ENCODE results near the gene PCDHA1. TPM values are rescaled to one million over a fixed set of nuclear protein-coding genes. Genes with fewer than 3 reads are reported as not detected.

The PCDHA1 gene
- total RNA-seq, 2 experiments from 2014 or later: not detected

DNA sequence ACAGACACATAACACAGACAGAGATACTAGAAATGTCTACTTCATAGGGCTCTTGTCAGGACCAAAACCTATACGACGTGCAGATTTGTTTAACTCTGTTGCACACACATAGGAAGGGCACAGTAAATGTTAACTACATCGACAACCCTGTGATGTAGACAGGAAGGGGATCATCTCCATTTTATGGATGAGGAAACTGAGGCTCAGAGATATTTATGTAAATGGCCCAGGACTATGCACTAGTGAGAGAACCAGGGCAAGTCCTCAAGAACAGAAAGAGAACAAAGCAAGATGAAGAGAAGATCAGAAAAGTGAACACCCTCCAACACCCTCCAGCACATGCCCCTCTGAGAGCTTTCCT, 216.6 kb downstream of the PCDHA1 start:
- Mint-ChIP-seq H3K4me3 (no peak overlapping the region), H3K27me3 (peaks cover 53% of the 10 kb centered on the region), H3K36me3 (no peaks in the 10 kb centered on the region), H3K9me3 (peaks cover 1% of the 10 kb centered on the region), H3K4me1 (peaks cover 6% of the 10 kb centered on the region), H3K27ac (no peak overlapping the region)
- no peak for DNase-seq

DNA sequence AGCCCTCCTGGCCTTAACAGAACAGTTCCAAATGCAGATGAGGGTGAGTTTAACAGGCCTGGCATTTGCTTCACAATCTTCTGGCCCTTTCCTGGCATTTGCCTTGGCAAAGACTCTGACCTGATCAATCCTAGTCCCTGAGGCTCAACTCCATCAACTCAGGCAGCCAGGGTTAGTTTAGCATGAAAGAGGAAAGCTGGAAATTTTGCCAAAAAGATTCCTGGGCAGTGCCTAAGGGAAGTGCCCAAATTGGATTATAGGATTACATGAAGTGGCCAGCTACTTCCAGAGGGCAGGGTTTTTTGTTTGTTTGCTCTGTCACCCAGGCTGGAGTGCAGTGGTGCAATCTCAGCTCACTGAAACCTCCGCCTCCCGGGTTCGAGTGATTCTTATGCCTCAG, 217.1 kb downstream of the PCDHA1 start:
- H3K9me3 Mint-ChIP-seq: peaks cover 1% of the 10 kb centered on the region
- peaks cover 53% of the 10 kb centered on the region for H3K27me3 Mint-ChIP-seq
- no peak overlapping the region for H3K4me3 Mint-ChIP-seq
- H3K27ac Mint-ChIP-seq: no peak overlapping the region
- DNase-seq: no peak
- peaks cover 6% of the 10 kb centered on the region for H3K4me1 Mint-ChIP-seq
- no peaks in the 10 kb centered on the region for H3K36me3 Mint-ChIP-seq

DNA sequence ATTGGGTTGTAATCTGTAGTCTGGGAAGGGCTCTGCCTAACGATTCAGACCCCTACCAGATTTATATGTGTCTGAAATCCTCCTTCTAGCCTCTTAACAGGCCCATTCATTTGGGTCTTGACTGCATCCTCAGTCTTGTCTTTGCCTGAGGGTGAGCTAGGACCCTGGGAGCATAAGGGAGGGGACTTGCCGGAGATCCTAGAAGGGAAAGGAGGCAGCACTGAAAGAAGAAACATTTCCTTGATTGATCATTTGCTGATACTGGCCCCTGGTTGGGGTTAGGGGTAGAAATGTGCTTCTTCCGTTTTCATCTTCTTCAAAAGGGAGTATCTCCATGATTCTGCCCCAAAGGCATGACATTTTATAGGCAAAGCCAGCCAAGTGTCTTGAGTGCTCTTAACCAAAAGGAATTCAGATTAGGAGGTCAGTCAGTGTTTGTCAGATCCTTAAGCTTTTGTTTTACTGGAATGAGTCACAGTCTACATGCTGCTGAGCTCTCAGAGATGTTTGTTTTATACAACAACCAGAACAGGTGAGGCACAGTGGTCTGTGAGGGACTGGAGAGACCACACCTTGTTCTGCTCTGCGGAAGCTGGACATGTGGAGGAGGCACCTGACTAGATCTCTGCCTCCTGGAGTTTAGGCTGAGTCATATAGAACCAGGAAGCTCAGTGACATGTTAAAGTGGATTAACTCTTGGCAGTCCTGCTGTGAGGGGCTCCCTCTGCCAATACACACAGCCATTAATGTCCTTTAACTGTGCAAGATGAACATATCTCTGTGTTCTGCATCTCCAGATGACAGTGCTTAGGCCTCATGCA, 218.1 kb downstream of the PCDHA1 start:
- Mint-ChIP-seq H3K27ac (no peak overlapping the region), H3K4me3 (no peak overlapping the region), H3K9me3 (peaks cover 1% of the 10 kb centered on the region), H3K36me3 (no peaks in the 10 kb centered on the region), H3K27me3 (peaks cover 48% of the 10 kb centered on the region), H3K4me1 (peaks cover 6% of the 10 kb centered on the region)
- no peak for DNase-seq

DNA sequence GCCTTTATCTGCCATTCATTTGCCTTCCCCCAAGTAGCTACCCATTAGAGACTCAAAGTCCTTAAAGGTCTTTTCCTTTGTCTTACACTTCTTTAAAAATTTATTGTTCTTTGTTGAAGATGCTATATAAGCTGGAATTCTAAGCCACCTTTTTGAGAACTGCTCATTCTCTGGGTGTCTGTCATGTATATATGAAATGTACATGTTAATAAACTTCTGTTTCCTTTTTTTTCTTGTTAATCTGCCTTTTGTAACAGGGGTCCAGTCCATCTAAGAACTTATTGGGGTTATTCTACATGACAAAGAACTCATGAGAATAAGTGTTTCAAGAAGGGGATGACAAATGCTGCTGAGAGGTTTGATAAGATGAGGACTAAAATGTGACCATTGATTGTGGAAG, 221.9 kb downstream of the PCDHA1 start:
- peaks cover 18% of the 10 kb centered on the region for H3K27me3 Mint-ChIP-seq
- DNase-seq: no peak
- peaks cover 2% of the 10 kb centered on the region for H3K9me3 Mint-ChIP-seq
- no peaks in the 10 kb centered on the region for H3K4me1 Mint-ChIP-seq
- H3K27ac Mint-ChIP-seq: no peak overlapping the region
- H3K36me3 Mint-ChIP-seq: no peaks in the 10 kb centered on the region
- H3K4me3 Mint-ChIP-seq: no peak overlapping the region

DNA sequence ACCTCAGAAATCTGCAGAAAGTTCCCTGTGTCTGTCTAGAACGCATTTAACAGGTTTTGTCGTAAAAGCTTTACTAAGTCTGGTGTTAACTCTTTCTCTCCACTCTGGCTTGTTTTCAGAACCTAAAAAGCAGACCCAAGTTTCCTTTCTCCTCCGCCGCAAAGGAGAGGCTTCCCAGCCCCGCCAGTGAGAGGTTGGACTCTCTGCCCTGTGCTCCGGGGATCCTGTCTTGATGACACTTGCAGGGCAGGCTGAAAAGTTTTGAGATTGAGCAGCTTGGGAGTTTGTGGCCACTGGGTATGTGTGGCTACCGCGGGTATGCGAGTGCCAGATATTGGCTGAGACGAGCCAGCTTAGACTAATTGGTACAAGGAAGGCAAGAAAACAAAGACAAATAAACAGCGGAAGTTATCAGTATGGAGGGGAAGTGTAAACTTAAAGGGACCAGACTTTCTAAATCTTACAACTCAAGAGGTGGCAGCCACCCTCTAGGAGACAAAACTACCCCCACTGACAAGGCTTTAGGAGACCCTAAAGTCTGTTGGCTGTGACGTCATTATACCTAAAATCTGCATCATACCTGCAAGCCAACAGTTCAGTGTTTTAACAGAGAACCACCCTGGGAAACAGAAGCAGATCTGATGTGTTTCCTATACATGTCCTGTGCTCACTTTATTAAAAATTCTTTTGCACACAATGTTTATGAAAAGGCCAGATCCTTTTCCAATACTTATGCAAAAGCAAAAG, 224.3 kb downstream of the PCDHA1 start:
- Mint-ChIP-seq H3K4me1 (no peaks in the 10 kb centered on the region), H3K36me3 (no peaks in the 10 kb centered on the region), H3K27ac (no peak overlapping the region), H3K9me3 (peaks cover 2% of the 10 kb centered on the region), H3K4me3 (no peak overlapping the region), H3K27me3 (peaks cover 8% of the 10 kb centered on the region)
- DNase-seq: no peak

DNA sequence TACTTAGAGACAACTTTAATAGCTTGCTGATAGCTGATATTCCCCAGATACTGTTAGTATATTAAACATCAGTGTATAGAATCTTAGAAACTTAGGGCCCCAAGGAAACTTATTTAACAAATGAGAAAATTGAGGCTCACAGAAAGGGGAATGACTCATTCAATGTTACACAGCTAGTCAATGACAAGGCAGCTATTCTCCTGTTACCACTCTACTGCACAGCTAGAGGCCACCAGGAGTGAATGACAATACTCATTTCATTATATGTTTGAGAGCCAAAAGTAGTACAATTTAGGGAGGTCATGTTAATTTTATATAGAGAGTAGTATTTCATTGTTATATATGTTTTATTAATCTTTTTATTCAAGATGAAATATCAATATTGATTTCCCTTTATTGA, 232.0 kb downstream of the PCDHA1 start:
- peaks cover 7% of the 10 kb centered on the region for H3K27me3 Mint-ChIP-seq
- H3K27ac Mint-ChIP-seq: no peak overlapping the region
- DNase-seq: no peak
- no peak overlapping the region for H3K4me3 Mint-ChIP-seq
- H3K9me3 Mint-ChIP-seq: no peaks in the 10 kb centered on the region
- H3K36me3 Mint-ChIP-seq: no peaks in the 10 kb centered on the region
- no peaks in the 10 kb centered on the region for H3K4me1 Mint-ChIP-seq

DNA sequence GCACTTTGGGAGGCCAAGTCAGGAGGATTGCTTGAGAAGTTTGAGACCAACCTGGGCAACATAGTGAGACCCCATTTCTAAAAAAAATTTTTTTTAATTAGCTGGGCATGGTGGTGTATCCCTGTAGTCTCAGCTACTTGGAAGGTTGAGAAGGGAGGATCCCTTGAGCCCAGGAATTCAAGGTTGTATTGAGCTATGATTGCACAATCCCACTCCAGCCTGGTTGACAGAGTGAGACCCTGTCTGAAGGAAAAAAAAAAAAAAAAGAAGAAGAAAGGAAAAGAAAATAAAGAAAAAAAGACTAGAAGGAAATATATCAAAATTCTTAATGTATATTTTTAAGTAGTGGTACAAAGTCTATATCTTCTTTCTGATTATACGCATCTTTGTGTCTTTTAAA, 236.4 kb downstream of the PCDHA1 start:
- Mint-ChIP-seq H3K36me3 (no peaks in the 10 kb centered on the region), H3K4me3 (no peak overlapping the region), H3K9me3 (peaks cover 5% of the 10 kb centered on the region), H3K27ac (no peak overlapping the region), H3K4me1 (no peaks in the 10 kb centered on the region), H3K27me3 (no peaks in the 10 kb centered on the region)
- DNase-seq: no peak

DNA sequence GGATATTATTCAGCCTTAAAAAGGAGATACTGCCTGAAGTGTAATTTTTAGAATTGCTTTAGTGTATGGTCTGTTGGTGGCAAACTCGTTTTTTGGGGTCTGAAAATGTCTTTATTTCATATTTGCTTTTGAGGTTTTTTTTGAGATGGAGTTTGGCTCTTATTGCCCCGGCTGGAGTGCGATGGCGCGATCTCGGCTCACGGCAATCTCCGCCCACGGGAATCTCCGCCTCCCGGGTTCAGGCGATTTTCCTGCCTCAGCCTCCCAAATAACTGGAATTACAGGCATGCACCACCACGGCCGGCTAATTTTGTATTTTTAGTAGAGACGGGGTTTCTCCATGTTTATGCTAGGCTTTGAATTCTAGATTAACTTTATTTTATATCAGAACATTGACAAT, 245.1 kb downstream of the PCDHA1 start:
- H3K27ac Mint-ChIP-seq: no peak overlapping the region
- H3K27me3 Mint-ChIP-seq: peaks cover 5% of the 10 kb centered on the region
- no peaks in the 10 kb centered on the region for H3K4me1 Mint-ChIP-seq
- no peak for DNase-seq
- no peaks in the 10 kb centered on the region for H3K9me3 Mint-ChIP-seq
- H3K4me3 Mint-ChIP-seq: no peak overlapping the region
- no peaks in the 10 kb centered on the region for H3K36me3 Mint-ChIP-seq

DNA sequence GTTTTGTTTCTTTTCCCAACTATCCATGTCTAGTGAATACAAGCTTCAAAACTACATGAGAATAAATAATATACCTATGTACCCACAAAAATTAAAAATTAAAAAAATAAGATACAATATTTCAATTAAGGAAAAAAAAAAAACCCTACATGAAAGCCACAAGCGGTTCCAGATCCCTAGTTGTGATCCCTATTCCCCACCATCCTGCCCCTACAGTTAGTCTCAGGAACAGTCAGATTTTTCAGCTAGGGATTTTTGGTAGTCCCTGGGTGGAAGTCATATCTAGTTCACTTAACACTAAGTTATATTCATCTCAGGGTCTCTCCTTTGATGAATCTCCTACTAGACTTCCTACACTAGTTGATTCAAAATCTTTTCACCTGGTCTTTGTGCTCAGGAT, 246.7 kb downstream of the PCDHA1 start:
- DNase-seq: no peak
- Mint-ChIP-seq H3K27me3 (peaks cover 8% of the 10 kb centered on the region), H3K9me3 (no peaks in the 10 kb centered on the region), H3K4me1 (no peaks in the 10 kb centered on the region), H3K27ac (no peak overlapping the region), H3K4me3 (no peak overlapping the region), H3K36me3 (no peaks in the 10 kb centered on the region)

DNA sequence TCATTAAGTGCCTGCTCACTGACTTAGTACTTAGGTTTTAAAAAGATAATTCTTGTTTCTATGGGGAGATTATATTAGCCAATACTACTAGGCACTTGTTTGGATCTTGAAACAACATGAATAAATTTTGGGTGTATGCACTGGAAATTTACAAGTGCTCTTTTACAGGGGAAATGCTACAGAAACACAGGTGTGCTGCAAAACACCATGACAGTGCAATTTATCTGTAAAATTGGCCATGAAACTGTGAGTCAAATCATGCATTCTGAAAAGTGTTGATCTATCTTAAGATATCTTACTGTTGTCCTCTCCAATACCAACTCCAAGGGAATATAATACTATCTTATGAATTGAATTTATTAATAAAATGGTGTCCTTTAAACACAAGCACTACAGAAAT, 253.1 kb downstream of the PCDHA1 start:
- Mint-ChIP-seq H3K4me3 (no peak overlapping the region), H3K27ac (no peak overlapping the region), H3K9me3 (peaks cover 1% of the 10 kb centered on the region), H3K4me1 (no peaks in the 10 kb centered on the region), H3K36me3 (no peaks in the 10 kb centered on the region), H3K27me3 (peaks cover 19% of the 10 kb centered on the region)
- DNase-seq: no peak

DNA sequence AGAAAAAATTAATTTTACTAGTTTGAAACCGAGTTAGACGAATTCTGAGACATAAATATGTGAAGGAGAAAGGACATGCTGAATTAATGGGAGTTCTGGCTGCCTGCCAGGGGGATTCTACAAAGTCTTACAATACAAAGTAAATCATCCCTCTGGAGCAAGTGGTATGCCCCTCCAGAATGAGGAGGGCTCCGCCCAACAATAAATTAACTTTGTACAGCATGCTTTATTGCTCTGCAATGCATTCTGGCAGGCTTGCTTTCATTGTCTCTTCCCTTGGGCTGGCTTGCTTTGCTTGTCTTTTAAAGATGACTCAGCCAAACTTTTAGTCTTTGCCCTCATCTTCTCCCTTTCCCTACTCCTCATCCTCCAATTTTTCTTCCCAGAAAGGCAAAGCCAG, 253.6 kb downstream of the PCDHA1 start:
- no peak for DNase-seq
- Mint-ChIP-seq H3K27me3 (peaks cover 19% of the 10 kb centered on the region), H3K4me1 (no peaks in the 10 kb centered on the region), H3K9me3 (peaks cover 1% of the 10 kb centered on the region), H3K27ac (no peak overlapping the region), H3K4me3 (no peak overlapping the region), H3K36me3 (no peaks in the 10 kb centered on the region)

DNA sequence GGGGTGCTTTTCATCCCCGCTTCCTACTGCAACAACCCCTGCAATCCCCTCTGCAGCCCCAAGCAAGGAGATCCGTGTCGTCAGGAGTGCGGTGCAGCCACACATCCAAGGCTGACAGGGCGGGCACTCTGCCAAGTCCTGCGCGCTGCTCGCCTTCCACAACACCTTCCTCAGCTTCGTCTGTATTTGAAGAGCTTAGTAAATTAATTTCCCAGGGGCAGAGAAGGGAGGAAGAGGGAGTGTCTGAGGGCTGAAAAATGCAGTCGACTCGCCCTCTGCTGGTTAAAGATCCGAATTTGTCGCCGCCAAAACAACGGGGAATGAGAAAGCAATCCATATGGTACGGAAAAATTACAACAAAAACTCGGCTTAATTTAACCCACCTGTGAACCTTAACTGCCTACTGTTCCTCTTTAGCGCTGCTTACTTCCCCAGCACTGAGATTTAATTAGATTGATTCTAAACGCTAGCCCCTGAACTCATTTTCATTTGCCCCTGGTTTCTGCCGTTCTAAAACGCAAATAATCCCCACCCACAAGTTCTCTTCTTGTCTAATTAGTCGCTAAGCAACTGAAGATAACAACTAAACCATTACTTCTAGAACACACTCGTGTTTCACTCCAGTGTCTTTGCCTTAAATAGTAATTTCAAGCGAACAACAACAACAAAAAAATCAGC, 254.3 kb downstream of the PCDHA1 start:
- Mint-ChIP-seq H3K9me3 (peaks cover 1% of the 10 kb centered on the region), H3K4me1 (no peaks in the 10 kb centered on the region), H3K27me3 (peaks cover 21% of the 10 kb centered on the region), H3K27ac (no peak overlapping the region), H3K4me3 (no peak overlapping the region), H3K36me3 (no peaks in the 10 kb centered on the region)
- no peak for DNase-seq

DNA sequence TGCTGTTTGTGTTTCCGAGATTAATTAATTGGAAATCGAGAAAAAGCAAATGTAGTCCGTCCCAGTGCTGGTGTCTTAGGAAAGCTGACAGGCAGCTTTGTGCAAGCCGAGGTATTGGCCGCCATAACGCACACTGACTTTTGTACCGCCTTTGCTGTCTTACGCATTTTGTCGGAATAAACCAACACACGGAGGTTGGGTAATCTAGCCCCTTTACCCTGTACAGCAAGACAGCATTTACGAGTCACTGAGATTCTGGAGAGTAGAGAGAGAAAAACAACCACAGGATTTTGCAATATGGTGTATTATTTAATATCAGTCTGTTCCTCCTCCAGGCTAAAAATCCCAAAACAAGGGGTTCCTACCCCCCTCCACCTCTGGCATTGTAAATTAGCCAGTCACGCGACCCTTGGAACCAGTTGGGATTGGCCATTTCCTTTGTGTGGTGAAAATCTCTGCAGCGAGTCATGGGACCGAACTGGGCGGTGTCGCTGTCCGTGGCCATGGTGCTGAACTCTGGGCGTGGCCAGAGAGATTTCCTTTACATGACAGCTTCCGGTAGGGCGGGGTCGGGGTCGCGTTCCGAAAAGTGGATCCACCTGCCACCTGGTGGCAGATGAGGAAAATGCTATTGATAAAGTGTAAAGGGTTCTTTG, 255.0 kb downstream of the PCDHA1 start:
- no peaks in the 10 kb centered on the region for H3K4me1 Mint-ChIP-seq
- peaks cover 24% of the 10 kb centered on the region for H3K27me3 Mint-ChIP-seq
- peak; percentile 73 for DNase-seq
- H3K9me3 Mint-ChIP-seq: peaks cover 1% of the 10 kb centered on the region
- no peak overlapping the region for H3K27ac Mint-ChIP-seq
- H3K36me3 Mint-ChIP-seq: no peaks in the 10 kb centered on the region
- H3K4me3 Mint-ChIP-seq: no peak overlapping the region

DNA sequence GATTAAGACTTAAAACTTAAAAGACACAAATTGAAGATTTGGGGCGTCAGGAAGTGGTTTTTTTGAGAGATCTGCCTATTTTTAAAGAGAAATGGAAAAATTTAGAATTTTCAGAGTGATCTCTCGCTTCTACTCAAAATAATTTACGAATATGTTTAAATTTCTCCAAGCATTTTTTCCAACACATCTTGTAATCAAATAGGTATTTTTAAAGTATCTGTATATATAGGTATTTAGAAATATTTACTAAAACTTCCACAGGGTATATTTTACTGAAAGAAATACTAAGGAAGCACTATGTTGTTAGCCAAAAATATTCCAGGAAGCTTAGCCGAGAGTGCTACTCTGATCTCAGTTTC, 255.5 kb downstream of the PCDHA1 start:
- no peak for DNase-seq
- Mint-ChIP-seq H3K36me3 (no peaks in the 10 kb centered on the region), H3K9me3 (peaks cover 1% of the 10 kb centered on the region), H3K27me3 (peaks cover 24% of the 10 kb centered on the region), H3K27ac (no peak overlapping the region), H3K4me1 (no peaks in the 10 kb centered on the region), H3K4me3 (no peak overlapping the region)

DNA sequence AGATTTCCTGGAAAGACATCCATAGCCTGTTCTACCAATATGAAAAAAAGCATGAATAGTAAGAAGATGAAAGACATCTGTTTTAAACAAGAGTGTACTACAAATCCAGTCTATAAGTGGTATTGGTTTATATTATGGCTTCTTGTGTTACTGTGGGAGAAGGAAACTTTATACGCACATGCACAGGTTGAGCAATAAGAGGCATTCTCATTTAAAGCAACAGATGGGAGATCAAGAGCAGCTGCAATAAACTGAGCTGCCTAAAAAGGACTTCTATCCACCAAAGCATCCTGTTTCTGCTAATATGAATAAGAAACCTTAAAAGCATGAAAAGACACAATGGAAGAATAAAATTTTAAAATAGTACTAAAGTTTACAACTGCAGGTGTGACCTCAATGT, 256.6 kb downstream of the PCDHA1 start:
- no peaks in the 10 kb centered on the region for H3K36me3 Mint-ChIP-seq
- no peaks in the 10 kb centered on the region for H3K4me1 Mint-ChIP-seq
- peaks cover 28% of the 10 kb centered on the region for H3K27me3 Mint-ChIP-seq
- no peak for DNase-seq
- no peak overlapping the region for H3K4me3 Mint-ChIP-seq
- H3K9me3 Mint-ChIP-seq: peaks cover 1% of the 10 kb centered on the region
- H3K27ac Mint-ChIP-seq: no peak overlapping the region

Measured in activated naive CD8-positive, alpha-beta T cell treated with anti-CD3 and anti-CD28 coated beads for 36 hours (primary cell).